H54 (cell line): ENCODE results near the gene PPA2.
"Not testable (repeated sequence)": the region's sequence is repeated elsewhere in the genome, so short reads cannot be mapped to it uniquely, and the experiment has no call there.

Experiments
- DNase-seq: peaks from one replicate; pipeline ENCODE4 v3.0.0; 2011; ENCODE audit warnings: low spot score, mixed read lengths; ENCODE audit not compliant: insufficient read length
- FAIRE-seq: peaks from 3 replicates; lab custom pipeline; 2011; peaks lifted over from hg19 to GRCh38; lab: Jason Lieb, UNC
- POLR2A ChIP-seq: IDR thresholded peaks from 2 replicates; pipeline ENCODE4 v1.6.1; 2011; ENCODE audit warnings: low read depth, mild to moderate bottlenecking, low read length

PPA2 gene

DNA sequence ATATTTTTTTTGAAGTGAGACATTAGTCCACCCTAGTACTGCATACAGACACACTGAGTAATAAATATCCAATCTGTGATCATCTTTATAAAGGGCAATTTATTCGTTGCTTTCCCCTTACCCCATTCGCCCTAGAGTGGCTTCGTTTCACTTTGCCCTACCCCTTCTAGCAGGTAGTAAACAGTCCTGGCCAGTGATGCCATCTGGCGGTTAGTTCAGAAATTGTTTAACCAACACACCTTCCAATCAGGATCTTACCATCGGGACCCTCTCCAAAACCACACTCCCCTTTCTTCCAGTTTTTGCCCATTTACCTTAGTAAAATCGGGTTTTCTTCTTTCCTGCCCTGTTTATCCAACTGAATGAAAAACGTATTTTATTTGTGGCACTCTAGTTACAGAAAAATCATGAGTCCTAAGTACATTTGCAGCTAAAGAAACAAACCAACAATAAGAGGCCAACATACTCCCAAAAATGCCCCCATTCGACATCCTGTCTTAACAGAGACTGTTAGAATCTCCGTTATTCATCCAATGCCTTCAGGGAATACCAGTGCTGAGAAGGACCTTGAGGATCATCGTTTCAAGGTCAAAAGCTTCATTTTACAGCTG lies 2.2 kb downstream of the PPA2 start:
- FAIRE-seq (peak; percentile 36), DNase-seq (peak; percentile 16)
- no peak for TF ChIP-seq POLR2A

DNA sequence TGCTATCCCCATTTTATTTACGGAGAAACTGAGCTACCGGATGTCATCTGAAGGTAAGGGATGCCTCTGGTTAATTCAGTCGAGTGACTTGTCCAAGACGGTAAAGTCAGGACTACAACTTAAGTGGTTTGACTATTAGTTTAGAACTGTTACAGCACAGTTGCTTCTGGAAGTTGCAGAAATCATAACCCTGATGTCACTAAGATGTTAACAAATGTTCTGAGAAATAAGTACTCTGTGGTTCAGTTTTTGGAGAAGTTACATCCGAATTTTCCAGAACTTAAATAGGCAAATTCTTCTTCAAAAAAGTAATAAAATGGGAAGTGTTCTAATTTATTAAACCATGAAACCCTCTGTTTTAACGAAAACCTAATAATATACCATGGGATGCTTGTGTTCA lies 3.1 kb downstream of the PPA2 start:
- DNase-seq (no peak), FAIRE-seq (no peak)
- TF ChIP-seq POLR2A, result no peak

DNA sequence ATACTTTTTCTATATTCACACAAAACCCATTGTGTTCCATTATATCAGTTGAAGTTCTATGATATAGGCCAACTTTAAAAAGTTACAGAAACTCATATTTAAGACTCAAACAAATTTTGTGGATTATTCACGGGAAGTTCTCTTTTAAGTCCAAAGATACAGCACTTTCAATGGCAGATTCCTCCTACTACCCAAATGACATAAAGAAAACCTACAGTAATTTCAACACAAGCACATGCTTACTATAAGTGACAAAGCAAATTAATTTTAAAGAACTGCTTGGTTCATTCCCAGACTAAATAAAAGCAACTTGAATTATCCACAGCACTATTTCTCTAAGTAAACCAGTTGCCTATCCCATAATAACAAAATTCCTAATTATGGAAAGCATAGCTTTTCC lies 4.1 kb downstream of the PPA2 start:
- no peak for FAIRE-seq
- DNase-seq, result no peak
- no peak for TF ChIP-seq POLR2A

DNA sequence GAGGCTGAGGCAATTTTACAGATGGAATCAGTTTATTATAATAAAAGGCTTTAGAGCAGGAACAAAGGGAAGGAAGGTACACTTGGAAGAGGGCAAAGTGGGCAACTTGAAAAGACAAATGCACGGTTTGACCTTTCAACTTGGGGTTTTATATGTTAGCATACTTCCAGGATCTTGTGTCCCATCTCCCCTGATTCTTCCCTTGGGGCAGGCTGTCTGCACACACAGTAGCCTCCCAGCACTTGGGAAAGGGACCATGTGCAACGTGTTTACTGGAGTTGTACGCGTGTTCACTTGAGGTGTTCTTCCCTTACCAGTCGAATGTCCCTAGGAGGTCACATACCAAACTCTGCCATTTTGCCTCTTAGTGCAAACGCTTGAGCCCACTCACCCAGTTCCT lies 7.3 kb downstream of the PPA2 start:
- TF ChIP-seq POLR2A, result no peak
- no peak for FAIRE-seq

DNA sequence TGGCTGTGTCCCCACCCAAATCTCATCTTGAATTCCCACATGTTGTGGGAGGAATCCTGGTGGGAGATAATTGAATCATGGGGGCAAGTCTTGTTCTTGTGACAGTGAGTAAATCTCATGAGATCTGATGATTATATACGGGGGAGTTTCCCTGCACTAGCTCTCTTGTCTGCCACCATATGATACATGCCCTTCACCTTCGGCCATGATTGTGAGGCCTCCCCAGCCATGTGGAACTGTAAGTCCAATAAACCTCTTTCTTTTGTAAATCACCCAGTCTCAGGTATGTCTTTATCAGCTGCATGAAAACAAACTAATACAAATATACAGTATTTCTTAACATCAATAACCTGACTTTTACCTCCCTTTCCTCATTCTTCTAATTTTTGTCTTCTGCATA lies 9.3 kb downstream of the PPA2 start:
- not testable (repeated sequence) for FAIRE-seq, DNase-seq

More for the DNA sequence above, 7.3 kb downstream of the PPA2 start:
- DNase-seq, result no peak

DNA sequence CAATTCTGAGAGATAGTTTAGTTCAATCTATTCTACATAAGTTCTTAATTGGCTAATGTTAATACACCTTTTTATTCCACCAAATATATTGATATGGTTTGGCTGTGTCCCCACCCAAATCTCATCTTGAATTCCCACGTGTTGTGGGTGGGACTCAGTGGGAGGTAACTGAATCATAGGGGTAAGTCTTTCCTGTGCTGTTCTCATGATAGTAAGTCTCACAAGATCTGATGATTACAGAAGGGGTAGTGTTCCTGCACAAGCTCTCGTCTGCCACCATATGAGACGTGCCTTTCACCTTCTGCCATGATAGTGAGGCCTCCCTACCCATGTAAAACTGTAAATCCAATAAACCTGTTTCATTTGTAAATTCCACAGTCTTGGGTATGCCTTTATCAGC lies 11.3 kb downstream of the PPA2 start:
- no peak for DNase-seq
- FAIRE-seq, result no peak

DNA sequence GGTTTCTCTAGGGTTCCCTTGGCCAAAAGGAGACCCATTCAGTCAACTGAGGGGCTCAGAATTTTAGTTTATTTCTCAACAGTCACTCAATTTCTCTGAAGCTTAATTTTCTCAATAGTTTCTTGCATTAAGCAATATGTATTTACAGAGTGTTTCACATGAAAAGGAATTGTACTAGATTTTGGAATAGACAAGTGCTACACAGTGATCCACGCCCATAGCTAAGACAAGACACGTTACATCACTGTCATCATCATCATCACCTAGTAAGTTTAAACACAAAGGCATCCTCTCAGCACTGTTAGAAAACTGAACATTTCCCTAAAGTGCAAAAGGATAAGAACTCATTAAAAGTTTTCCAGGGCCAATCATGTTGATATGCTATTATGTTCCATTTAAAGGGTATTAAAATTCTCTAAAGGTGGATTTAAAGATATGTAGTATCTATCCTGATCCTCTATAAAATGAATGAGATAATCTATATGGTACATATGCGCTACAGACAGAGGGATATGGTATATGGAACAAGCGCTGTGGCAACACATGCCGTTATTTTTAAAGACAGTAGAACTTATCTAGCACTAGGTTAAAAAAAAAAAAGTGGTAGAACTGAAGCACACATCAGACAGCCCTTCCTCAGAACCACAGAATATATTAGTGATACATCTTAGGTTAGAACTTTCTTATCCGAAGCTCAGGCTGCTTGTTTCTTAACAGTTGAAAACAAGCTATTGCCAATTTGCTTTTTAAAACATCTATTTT lies 12.1 kb downstream of the PPA2 start:
- FAIRE-seq (no peak), DNase-seq (no peak)
- no peak for TF ChIP-seq POLR2A

More for the DNA sequence above, 11.3 kb downstream of the PPA2 start:
- no peak for TF ChIP-seq POLR2A

DNA sequence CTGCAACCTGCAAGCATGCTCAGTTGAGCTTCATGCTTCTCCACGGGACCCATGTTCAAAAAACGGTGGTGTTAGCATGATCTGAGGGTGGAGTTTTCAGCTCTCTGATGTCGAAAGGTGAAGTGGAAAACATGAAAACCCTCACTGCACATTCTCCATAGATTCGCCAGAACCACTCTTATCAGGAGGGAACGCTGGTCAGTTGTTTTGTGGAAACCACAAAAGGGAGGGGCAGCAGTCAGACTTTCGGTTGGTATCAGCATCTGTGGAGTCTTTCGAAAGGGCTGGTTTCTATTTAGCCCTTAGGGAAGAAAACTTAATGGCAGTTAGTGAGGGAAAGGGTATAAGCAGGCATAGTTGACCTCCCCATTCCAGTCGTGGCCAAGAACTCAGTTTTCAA lies 12.6 kb downstream of the PPA2 start:
- no peak for TF ChIP-seq POLR2A
- no peak for DNase-seq
- FAIRE-seq, result no peak

DNA sequence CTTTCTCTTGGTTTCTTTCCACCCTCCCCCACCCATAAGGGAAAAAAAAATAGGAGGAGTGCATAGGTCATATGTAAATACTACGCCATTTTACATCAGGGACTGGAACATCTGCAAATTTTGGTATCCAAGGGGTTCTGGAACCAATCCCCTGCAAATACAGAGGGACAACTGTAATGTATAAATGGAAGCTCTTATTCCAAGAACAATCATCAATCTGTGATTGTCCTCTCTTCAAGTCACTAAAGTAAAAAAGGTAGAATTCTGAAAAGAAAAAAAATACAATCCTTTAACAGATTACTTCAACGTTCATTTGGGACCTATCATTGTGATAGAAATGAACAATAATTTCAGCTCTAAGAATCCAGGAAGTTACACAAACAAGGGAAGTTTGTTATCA lies 13.6 kb downstream of the PPA2 start:
- no peak for FAIRE-seq
- no peak for TF ChIP-seq POLR2A
- DNase-seq, result no peak

DNA sequence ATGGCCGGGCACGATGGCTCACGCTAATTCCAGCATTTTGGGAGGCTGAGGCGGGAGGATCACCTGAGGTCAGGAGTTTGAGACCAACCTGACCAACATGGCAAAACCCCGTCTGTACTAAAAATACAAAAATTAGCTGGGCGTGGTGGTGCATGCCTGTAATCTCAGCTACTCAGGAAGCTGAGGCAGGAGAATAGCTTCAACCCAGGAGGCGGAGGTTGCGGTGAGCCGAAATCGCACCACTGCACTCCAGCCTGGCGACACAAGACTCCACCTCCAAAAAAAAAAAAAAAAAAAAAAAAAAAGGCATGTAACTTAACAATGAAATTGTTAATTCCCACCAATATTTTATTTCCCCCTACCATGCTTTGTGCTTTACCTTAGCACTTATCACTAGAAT lies 15.3 kb downstream of the PPA2 start:
- FAIRE-seq, DNase-seq: not testable (repeated sequence)

DNA sequence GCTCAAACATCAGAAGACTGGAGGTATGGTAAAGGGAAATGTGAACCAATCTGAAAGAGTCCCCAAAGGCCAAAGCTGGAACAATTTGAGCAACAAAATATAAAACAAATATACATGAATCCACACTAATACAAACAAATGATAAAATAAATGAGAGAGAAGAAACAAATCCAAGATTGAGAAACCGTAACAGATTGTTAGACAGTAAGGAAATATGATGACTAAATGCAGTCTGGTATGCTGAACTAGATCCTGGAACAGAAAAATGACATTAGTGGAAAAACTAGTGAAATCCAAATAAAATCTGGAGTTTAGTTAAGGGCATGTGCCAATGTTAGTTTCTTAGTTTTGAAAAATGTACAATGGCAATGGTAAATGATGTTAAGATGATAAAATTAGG lies 15.9 kb downstream of the PPA2 start:
- FAIRE-seq (no peak), DNase-seq (no peak)
- no peak for TF ChIP-seq POLR2A

DNA sequence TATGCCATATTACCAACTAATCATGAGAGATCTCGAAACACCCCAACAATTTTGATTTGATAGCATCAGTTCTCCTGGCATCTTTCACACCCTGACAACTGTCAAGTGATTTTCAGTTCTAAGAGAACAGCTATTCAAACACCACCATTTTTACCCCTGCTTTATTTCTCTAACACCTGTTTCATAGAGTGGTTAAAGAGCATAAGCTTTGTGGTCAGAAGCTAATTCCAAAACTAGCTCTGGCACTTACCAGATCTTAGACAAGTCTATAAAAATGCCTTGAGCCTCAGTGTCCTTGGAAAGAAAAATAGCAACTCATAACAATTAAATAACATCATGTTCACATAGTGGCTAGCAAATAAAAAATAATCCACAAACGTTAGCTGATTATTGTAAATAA lies 17.9 kb downstream of the PPA2 start:
- FAIRE-seq, result no peak
- no peak for TF ChIP-seq POLR2A

DNA sequence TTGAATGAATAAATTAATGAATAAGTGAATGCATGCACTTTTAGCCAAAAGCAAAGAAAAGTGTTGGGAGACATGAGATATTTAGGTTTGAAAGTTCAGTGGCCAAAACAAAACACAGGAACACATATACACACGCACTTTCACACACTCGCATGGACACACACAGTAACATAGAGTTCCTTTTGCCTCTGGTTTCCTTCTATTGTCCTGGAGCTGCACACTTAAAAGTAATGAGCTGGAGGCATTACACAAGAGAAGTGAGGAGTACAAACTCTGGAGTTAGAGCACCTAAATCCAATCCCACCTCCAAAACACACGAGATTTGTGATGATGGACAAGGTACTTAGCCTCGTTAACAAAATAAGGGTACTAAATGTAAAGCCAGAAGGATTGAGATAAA lies 18.7 kb downstream of the PPA2 start:
- DNase-seq (no peak), FAIRE-seq (no peak)
- no peak for TF ChIP-seq POLR2A

More for the DNA sequence above, 17.9 kb downstream of the PPA2 start:
- DNase-seq, result no peak

DNA sequence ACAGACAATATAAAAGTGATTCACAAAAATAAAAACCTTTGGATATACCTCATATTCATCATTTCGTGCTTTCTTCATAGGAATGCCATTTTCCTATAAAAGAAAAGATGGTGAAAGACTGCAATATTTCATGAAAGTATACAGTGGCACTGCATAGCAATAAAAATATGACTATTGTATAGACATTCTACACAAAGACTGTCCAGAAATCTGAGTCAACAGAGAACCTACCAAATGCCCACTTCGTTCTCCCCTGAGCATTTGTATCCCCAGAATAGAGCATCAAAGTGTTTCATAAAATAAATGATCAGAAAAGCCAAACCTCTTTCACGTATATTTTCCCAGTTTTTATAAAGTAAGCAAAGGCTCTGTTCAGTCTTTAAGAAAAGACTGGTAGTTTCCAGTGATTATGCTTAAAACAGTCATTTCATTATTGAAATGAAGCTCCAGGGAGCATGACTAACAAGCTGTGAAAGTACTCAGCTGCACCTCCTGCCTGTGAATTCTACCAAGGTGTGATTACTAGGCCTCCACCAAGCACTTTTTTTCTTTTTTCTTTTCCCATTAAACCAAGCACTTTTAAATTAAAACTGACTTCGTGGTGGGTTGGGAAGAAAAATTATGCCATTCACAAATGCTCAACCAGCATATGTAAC lies 20.2 kb downstream of the PPA2 start:
- TF ChIP-seq POLR2A, result no peak
- DNase-seq, result no peak
- FAIRE-seq, result no peak

DNA sequence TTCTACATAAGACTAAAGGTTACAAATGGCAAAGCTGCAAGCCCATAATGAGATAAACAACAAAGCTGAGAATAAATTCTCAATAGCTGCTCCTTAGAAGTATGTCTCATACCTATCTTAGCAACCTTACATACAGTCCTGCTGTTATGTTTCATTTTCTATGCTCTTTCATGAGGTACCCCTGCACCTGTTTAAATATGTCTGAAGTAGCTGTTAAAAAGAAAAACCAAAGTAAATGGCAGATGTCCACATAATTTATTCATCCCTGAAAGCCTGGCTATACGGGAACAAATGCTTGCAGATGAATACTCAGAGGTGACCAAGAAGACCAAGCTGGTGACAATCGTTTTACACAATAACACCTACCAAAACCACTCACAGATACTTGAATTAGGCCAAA lies 22.5 kb downstream of the PPA2 start:
- TF ChIP-seq POLR2A, result no peak
- no peak for FAIRE-seq

More for the DNA sequence above, 22.5 kb downstream of the PPA2 start:
- DNase-seq, result no peak
